Measurements from ENCODE around the gene ABCA1.

GRCh38 chr9:104842698-104843097 is 85.3 kb downstream of the ABCA1 start:
- TF ChIP-seq CTCF (optimal IDR thresholded peaks at IDR 0.05 in 1 of 3, IDR thresholded peaks at IDR 0.05 in 1 of 3, conservative IDR thresholded peaks at IDR 0.05 in 1 of 3; ENCODE audit: extremely low read depth in 1 of 3, insufficient read depth in 2 of 3, low read length in 3 of 3) = no peak
- no peak for TF ChIP-seq EZH2 (IDR thresholded peaks at IDR 0.05; ENCODE audit: low read length)

Measured in keratinocyte (primary cell).